ENCODE measurements around the gene WDR82. TPM values are rescaled to one million over a fixed set of nuclear protein-coding genes. Genes with fewer than 3 reads are reported as not detected.

Gene WDR82
- total RNA-seq, 6 donors from 2014 or later, result 23.0 to 63.6 (median 46.8) TPM

- H3K4me3 ChIP-seq, result peak overlapping the region in 3 of 4 donors; percentile 82 to 99 (median 85)
- DNase-seq (peak in 1 of 2 donors; percentile 73), ATAC-seq (ENCODE audit: low FRiP score in 2 of 2) (peak in 1 of 2 donors; percentile 41)
- H3K9me3 ChIP-seq, result no peaks in the 10 kb centered on the region
- TF ChIP-seq POLR2AphosphoS5 (IDR thresholded peaks at IDR 0.05), result no peak
- no peak for TF ChIP-seq POLR2A (IDR thresholded peaks at IDR 0.05)
- TF ChIP-seq CTCF (IDR thresholded peaks at IDR 0.05), result no peak
- TF ChIP-seq EP300 (IDR thresholded peaks at IDR 0.05), result no peak
- WGBS, 2 donors, result 100% methylated on average over 1 of the region's 1 CpG
- no peaks in the 10 kb centered on the region for H3K36me3 ChIP-seq
- H3K4me1 ChIP-seq, result peaks cover 43 to 62% (median 54%) of the 10 kb centered on the region in 4 donors
- peak overlapping the region; percentile 16 to 95 (median 90) for H3K27ac ChIP-seq
- no peaks in the 10 kb centered on the region for H3K27me3 ChIP-seq
Measured at GRCh38 chr3:52240059-52240885, 38.2 kb downstream of the WDR82 start.

- ATAC-seq (ENCODE audit: low FRiP score in 2 of 2) (peak; percentile 87 to 94), DNase-seq (peak; percentile 84 to 96)
- H3K4me3 ChIP-seq, result peak within 1 kb of the TSS; percentile 82 to 99 (median 91)
- TF ChIP-seq POLR2A (IDR thresholded peaks at IDR 0.05) (peak in 2 of 4 donors; percentile 46 to 88), EP300 (IDR thresholded peaks at IDR 0.05) (no peak), CTCF (IDR thresholded peaks at IDR 0.05) (peak in 5 of 6 experiments; percentile 18 to 62 (median 61)), POLR2AphosphoS5 (IDR thresholded peaks at IDR 0.05) (peak; percentile 76 to 78)
- H3K27me3 ChIP-seq, result no peaks in the 10 kb centered on the region
- H3K36me3 ChIP-seq, result peaks cover 0 to 12% (median 10%) of the 10 kb centered on the region in 4 donors
- H3K4me1 ChIP-seq, result peaks cover 31 to 52% (median 42%) of the 10 kb centered on the region in 4 donors
- no peaks in the 10 kb centered on the region for H3K9me3 ChIP-seq
- WGBS, 2 donors, result 0 to 1% methylated on average over 32 to 56 of the region's 92 CpGs
- peak within 1 kb of the TSS; percentile 79 to 95 (median 92) for H3K27ac ChIP-seq
Measured at GRCh38 chr3:52238761-52239701, 39.4 kb downstream of the WDR82 start, which contains the start of gene TWF2. Gene TWF2, minus strand, starts transcription at chr3:52239158. Its CDS starts 142 bp downstream, at chr3:52239016.

- H3K4me3 ChIP-seq, result peak overlapping the region; percentile 82 to 99 (median 90)
- TF ChIP-seq POLR2A (IDR thresholded peaks at IDR 0.05) (no peak), CTCF (IDR thresholded peaks at IDR 0.05) (no peak), POLR2AphosphoS5 (IDR thresholded peaks at IDR 0.05) (no peak), EP300 (IDR thresholded peaks at IDR 0.05) (no peak)
- no peaks in the 10 kb centered on the region for H3K27me3 ChIP-seq
- peak overlapping the region; percentile 79 to 95 (median 92) for H3K27ac ChIP-seq
- H3K36me3 ChIP-seq, result peaks cover 0 to 16% (median 13%) of the 10 kb centered on the region in 4 donors
- DNase-seq, result peak in 1 of 2 donors; percentile 28
- peak; percentile 0 to 5 for ATAC-seq (ENCODE audit: low FRiP score in 2 of 2)
- no peaks in the 10 kb centered on the region for H3K9me3 ChIP-seq
- peaks cover 30 to 52% (median 42%) of the 10 kb centered on the region in 4 donors for H3K4me1 ChIP-seq
- 14 to 23% methylated on average over 5 to 11 of the region's 11 CpGs for WGBS, 2 donors
Measured at GRCh38 chr3:52238193-52238760, 40.2 kb downstream of the WDR82 start.

- H3K27me3 ChIP-seq, result no peaks in the 10 kb centered on the region
- H3K36me3 ChIP-seq, result peaks cover 0 to 22% (median 16%) of the 10 kb centered on the region in 4 donors
- H3K4me1 ChIP-seq, result peaks cover 30 to 57% (median 42%) of the 10 kb centered on the region in 4 donors
- H3K4me3 ChIP-seq, result peak overlapping the region; percentile 23 to 99 (median 84)
- H3K9me3 ChIP-seq, result no peaks in the 10 kb centered on the region
- DNase-seq (peak; percentile 88 to 90), ATAC-seq (ENCODE audit: low FRiP score in 2 of 2) (peak; percentile 81 to 86)
- peak overlapping the region; percentile 79 to 95 (median 92) for H3K27ac ChIP-seq
- TF ChIP-seq CTCF (IDR thresholded peaks at IDR 0.05) (peak in 1 of 6 experiments; percentile 4), POLR2A (IDR thresholded peaks at IDR 0.05) (no peak), EP300 (IDR thresholded peaks at IDR 0.05) (no peak), POLR2AphosphoS5 (IDR thresholded peaks at IDR 0.05) (peak in 1 of 2 donors; percentile 11)
- WGBS, 2 donors, result 3 to 24% methylated on average over 3 to 6 of the region's 8 CpGs
Measured at GRCh38 chr3:52237657-52238172, 40.7 kb downstream of the WDR82 start.

Data from upper lobe of left lung (tissue), 6 donors.